Measurements from ENCODE around the gene ADCY1. TPM values are rescaled to one million over a fixed set of nuclear protein-coding genes. Genes with fewer than 3 reads are reported as not detected.

ADCY1 gene
- total RNA-seq, 1 donor from 2014 or later = 4.7 TPM

DNA sequence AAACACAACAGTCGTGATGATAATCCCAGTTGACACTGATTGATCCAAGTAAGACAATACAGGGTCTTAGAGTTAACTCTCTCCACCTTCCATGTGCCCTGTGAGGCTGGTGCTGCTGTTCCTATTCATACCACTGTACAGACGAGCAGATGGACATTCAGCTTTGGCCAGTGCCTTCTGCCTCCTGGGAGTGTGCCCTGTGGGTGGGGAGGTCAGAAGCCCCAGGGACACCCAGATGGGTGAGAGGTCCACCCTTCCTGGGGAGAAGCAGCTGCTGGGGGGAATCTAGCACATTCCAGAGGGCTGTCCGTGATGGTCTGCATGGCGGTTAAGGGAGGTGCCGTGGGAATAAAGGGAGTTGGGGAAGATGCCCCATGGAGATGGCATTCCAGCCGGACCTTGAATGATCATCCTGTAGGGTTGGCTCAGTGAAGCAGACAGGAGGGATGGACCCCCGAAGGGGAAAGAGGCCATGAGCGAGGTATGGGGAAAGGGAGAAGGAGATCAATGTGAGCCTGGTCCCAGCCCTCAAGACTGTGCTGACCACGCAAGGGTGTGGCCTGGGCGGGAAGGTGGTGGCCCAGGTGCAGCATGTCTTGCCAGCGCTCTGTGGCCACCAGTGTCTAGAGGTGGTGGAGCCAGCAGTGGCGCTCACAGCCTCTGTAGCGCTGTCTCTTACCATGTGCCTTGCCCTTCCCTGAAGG, 74.0 kb downstream of the ADCY1 start:
- TF ChIP-seq, protein P1, sequence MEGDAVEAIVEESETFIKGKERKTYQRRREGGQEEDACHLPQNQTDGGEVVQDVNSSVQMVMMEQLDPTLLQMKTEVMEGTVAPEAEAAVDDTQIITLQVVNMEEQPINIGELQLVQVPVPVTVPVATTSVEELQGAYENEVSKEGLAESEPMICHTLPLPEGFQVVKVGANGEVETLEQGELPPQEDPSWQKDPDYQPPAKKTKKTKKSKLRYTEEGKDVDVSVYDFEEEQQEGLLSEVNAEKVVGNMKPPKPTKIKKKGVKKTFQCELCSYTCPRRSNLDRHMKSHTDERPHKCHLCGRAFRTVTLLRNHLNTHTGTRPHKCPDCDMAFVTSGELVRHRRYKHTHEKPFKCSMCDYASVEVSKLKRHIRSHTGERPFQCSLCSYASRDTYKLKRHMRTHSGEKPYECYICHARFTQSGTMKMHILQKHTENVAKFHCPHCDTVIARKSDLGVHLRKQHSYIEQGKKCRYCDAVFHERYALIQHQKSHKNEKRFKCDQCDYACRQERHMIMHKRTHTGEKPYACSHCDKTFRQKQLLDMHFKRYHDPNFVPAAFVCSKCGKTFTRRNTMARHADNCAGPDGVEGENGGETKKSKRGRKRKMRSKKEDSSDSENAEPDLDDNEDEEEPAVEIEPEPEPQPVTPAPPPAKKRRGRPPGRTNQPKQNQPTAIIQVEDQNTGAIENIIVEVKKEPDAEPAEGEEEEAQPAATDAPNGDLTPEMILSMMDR (IDR thresholded peaks at IDR 0.05; ENCODE audit: unreplicated experiment) = no peak
- H3K27ac Mint-ChIP-seq = no peak overlapping the region
- H3K4me1 Mint-ChIP-seq = peaks cover 2% of the 10 kb centered on the region
- H3K27me3 Mint-ChIP-seq (ENCODE audit: low read depth) = no peaks in the 10 kb centered on the region
- H3K4me3 Mint-ChIP-seq = no peak overlapping the region
- no peaks in the 10 kb centered on the region for H3K9me3 Mint-ChIP-seq
- no peaks in the 10 kb centered on the region for H3K36me3 Mint-ChIP-seq
- no peak for DNase-seq (ENCODE audit: low spot score in 2 of 2, unreplicated experiment in 2 of 2)

DNA sequence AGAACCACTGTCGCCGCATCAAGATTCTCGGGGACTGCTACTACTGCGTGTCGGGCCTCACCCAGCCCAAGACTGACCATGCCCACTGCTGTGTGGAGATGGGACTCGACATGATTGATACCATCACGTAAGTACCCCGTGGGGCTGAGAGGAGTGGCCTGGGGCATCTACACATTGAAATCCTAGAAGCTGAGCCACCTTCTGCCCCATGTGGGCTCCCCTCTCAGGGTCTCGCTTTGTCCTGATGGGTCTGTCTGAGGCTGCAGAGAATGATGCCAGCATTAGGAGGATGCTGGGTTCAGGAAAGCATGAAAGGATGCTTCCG, 74.5 kb downstream of the ADCY1 start:
- H3K36me3 Mint-ChIP-seq = no peaks in the 10 kb centered on the region
- H3K4me3 Mint-ChIP-seq = no peak overlapping the region
- H3K4me1 Mint-ChIP-seq = peaks cover 2% of the 10 kb centered on the region
- no peak overlapping the region for H3K27ac Mint-ChIP-seq
- DNase-seq (ENCODE audit: low spot score in 2 of 2, unreplicated experiment in 2 of 2) = no peak
- H3K9me3 Mint-ChIP-seq = no peaks in the 10 kb centered on the region
- no peaks in the 10 kb centered on the region for H3K27me3 Mint-ChIP-seq (ENCODE audit: low read depth)
- TF ChIP-seq, protein P1 (IDR thresholded peaks at IDR 0.05; ENCODE audit: unreplicated experiment) = no peak

DNA sequence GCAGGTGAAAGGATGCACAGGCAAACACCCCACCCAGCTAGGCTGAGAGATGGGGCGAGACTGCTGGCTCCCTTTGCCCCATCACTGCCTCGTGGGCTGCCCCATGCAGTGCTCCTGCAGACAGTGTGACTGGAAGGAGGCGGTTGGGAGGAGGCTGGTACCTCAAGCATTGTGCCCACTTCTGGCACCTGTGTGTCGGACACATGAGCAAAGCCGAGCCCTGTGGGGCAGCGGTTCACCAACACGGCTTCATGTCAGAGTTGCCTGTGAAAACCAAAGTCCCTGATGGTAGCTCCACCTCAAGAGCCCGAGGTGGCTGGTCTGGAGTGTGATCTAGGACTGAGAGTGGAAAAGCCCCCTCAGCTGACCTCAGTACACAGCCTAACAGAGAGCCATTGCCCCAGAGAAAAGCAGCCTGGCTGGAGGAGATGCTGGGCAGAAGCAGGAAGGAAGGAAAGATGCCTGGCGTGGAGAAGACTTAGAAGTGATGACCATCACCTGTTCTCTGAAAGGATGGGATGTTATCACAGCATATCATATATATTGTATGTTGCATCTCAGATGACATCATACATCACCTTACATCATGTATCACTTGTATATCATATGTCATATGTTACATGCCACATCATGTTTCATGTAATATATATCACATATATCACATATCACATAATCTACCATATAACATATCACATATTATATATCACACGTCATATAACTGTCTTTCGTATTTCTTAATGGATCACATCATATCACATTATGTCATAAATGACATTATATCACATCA, 75.6 kb downstream of the ADCY1 start:
- TF ChIP-seq, protein P1 (IDR thresholded peaks at IDR 0.05; ENCODE audit: unreplicated experiment) = no peak
- Mint-ChIP-seq H3K36me3 (no peaks in the 10 kb centered on the region), H3K4me1 (peaks cover 2% of the 10 kb centered on the region), H3K27me3 (ENCODE audit: low read depth) (no peaks in the 10 kb centered on the region), H3K27ac (no peak overlapping the region), H3K9me3 (no peaks in the 10 kb centered on the region), H3K4me3 (no peak overlapping the region)
- no peak for DNase-seq (ENCODE audit: low spot score in 2 of 2, unreplicated experiment in 2 of 2)

DNA sequence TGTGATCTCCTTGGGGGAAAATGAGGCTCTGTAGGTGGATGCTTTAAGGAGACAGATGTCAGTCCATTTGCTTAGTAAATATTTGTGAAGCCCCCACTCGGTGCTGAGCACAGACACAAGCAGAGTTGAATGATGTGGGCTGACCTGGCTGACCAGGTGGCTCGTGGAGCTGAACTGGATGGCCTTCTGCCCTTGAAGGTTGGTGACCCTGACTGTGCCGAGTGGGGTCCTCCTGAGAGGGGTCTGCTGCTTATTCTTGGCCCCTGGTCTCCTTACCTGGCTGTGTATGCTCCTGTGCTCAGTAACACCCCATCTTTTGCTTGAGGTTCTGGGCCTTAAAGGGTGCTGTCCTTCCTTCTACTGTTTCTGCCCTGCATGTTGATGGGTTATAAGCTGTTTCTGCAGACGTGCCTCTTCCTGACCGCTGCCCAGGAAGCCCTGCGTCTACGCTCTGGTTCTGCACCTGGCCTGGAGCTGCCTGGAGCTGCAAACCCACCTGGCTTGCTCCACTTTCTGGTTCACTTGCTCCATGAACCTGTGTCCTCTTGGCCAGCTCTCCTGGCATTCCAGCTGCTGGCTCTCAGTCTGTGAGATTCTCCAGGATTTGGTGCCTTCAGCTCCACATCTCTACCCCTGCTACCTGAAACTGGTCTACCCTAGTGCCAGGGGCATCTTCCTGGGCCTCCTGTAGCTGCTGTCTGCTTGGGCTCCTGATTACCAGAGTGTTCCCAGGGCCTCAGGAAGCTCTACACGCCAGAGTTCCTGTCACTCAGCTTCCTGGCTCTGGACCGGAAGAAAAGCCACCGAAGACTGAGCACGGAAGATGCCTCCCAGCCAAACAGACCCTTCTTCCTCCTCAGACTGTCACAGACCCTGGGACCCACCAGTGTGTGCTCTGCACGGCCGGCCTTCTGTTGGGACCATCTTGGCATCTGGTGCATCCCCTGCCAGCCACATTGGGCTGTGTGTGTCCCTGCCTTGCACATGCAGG, 76.5 kb downstream of the ADCY1 start:
- no peak for DNase-seq (ENCODE audit: low spot score in 2 of 2, unreplicated experiment in 2 of 2)
- TF ChIP-seq, protein P1 (IDR thresholded peaks at IDR 0.05; ENCODE audit: unreplicated experiment) = no peak
- Mint-ChIP-seq H3K9me3 (no peaks in the 10 kb centered on the region), H3K4me1 (peaks cover 2% of the 10 kb centered on the region), H3K36me3 (no peaks in the 10 kb centered on the region), H3K27me3 (ENCODE audit: low read depth) (no peaks in the 10 kb centered on the region), H3K27ac (no peak overlapping the region), H3K4me3 (no peak overlapping the region)

DNA sequence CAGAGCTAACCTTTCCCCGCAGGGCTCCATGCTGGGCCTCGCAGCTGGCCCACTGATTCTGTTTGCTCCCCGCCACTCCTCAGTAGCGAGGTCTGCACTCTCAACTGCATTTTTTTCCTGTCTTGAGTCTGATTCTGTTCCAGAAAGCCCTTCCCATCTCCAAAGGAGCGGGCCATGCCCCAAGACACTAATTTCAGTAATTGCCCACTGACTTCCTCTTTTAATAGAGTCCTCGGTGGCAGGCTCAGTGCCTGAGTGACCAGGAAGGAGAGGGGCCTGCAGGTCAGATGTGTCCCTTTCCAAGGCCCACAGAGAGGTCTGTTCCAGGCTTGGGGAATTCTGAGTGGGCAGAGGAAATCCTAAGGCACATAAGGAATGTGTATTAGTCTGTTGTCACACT, 77.4 kb downstream of the ADCY1 start:
- Mint-ChIP-seq H3K4me1 (peaks cover 2% of the 10 kb centered on the region), H3K36me3 (no peaks in the 10 kb centered on the region), H3K9me3 (no peaks in the 10 kb centered on the region), H3K27me3 (ENCODE audit: low read depth) (no peaks in the 10 kb centered on the region), H3K4me3 (no peak overlapping the region), H3K27ac (no peak overlapping the region)
- TF ChIP-seq, protein P1 (IDR thresholded peaks at IDR 0.05; ENCODE audit: unreplicated experiment) = no peak
- DNase-seq (ENCODE audit: low spot score in 2 of 2, unreplicated experiment in 2 of 2) = no peak
